A204.1 (cell line): ENCODE measurements around the gene L3MBTL1.

ENCODE experiments used
- FAIRE-seq: peaks from 2 replicates; lab custom pipeline; 2012; peaks lifted over from hg19 to GRCh38; lab: Jason Lieb, UNC

Gene L3MBTL1

GRCh38 chr20:43536041-43536816 is 28.7 kb downstream of the L3MBTL1 start:
- no peak for FAIRE-seq

- no peak for FAIRE-seq
These were observed 29.4 kb downstream of the L3MBTL1 start for GRCh38 chr20:43536817-43537440.

- FAIRE-seq, result no peak
These were observed 30.7 kb downstream of the L3MBTL1 start for GRCh38 chr20:43537921-43538877.

GRCh38 chr20:43538878-43539700 is 31.6 kb downstream of the L3MBTL1 start:
- no peak for FAIRE-seq

- no peak for FAIRE-seq
These were observed 32.6 kb downstream of the L3MBTL1 start for GRCh38 chr20:43539975-43540672.

- FAIRE-seq, result no peak
These were observed 33.2 kb downstream of the L3MBTL1 start for GRCh38 chr20:43540673-43541060.

GRCh38 chr20:43541214-43541613 is 33.7 kb downstream of the L3MBTL1 start:
- no peak for FAIRE-seq

- FAIRE-seq, result no peak
These were observed 34.7 kb downstream of the L3MBTL1 start for GRCh38 chr20:43542161-43542560.

- FAIRE-seq, result no peak
These were observed 35.2 kb downstream of the L3MBTL1 start for GRCh38 chr20:43542674-43543073.

- FAIRE-seq, result no peak
These were observed 35.6 kb downstream of the L3MBTL1 start for GRCh38 chr20:43543138-43543537.

- no peak for FAIRE-seq
These were observed 37.0 kb downstream of the L3MBTL1 start for GRCh38 chr20:43544501-43544900.

- no peak for FAIRE-seq
These were observed 38.5 kb downstream of the L3MBTL1 start for GRCh38 chr20:43545837-43546578.

- no peak for FAIRE-seq
These were observed 40.9 kb downstream of the L3MBTL1 start for GRCh38 chr20:43548273-43548880.

GRCh38 chr20:43549416-43550065 is 42.0 kb downstream of the L3MBTL1 start:
- FAIRE-seq, result no peak

- FAIRE-seq, result no peak
These were observed 43.0 kb downstream of the L3MBTL1 start for GRCh38 chr20:43550456-43550855.

GRCh38 chr20:43554369-43554768 is 46.9 kb downstream of the L3MBTL1 start:
- no peak for FAIRE-seq

GRCh38 chr20:43558412-43559146 is 51.1 kb downstream of the L3MBTL1 start, which contains the start of gene SGK2:
Gene SGK2 (plus strand): TSS chr20:43559027. CDS start chr20:43566496, 7,469 bp downstream.
- FAIRE-seq, result no peak

- FAIRE-seq, result no peak
These were observed 51.9 kb downstream of the L3MBTL1 start for GRCh38 chr20:43559147-43559987.
